HuH-7.5 (cell line): Measurements from ENCODE around the gene SLC19A1.

Experiments
- DNase-seq: peaks from one replicate; pipeline ENCODE4 v3.0.0; 2011; ENCODE audit warnings: low spot score

Gene SLC19A1

GRCh38 chr21:45466330-45467220, 75.7 kb downstream of the SLC19A1 start:
- DNase-seq = no peak

- DNase-seq = no peak
Measured at GRCh38 chr21:45465611-45466329, 76.5 kb downstream of the SLC19A1 start.

- DNase-seq = no peak
Measured at GRCh38 chr21:45465105-45465504, 77.1 kb downstream of the SLC19A1 start.

GRCh38 chr21:45464309-45464708, 77.9 kb downstream of the SLC19A1 start:
- DNase-seq = no peak

DNA sequence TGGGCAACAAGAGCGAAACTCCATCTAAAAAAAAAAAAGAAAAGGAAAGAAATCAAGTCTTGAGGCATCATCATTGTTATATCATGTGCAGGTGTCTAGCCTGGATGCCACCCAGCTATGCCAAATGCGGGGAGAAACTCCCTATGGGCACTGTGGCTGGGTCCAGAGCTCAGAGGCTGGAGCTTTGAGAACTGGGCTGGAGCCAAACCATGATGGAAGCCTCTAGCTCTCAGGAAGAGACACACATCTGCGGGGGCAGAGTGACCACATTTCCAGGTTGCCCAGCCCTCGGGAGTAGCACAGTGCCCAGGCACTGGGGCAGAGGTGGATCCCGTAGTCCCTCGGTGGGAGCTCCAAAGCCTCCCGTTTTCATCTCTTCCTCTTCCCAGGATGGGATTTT, 78.4 kb downstream of the SLC19A1 start:
- no peak for DNase-seq

GRCh38 chr21:45461806-45462341, 80.4 kb downstream of the SLC19A1 start:
- DNase-seq = no peak

DNA sequence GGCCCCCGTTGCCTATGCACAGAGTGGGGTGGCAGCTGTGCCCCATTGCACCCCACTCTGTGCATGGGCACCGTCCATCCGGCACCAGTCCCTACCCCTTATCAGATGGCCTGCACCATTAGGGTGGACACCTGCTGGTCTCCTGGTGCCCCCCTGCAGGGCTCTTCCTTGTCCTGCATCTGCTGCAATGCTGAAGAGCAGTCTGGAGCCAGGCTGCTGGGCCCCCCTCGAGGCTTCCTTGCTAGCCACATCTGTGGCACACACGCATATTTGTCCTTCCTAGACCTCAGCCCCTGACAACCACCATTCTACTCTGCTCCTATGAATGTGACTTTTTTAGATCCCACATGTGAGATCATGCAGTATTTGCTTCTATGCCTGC, 80.9 kb downstream of the SLC19A1 start:
- DNase-seq = no peak

- no peak for DNase-seq
Measured at GRCh38 chr21:45460611-45461368, 81.5 kb downstream of the SLC19A1 start.

DNA sequence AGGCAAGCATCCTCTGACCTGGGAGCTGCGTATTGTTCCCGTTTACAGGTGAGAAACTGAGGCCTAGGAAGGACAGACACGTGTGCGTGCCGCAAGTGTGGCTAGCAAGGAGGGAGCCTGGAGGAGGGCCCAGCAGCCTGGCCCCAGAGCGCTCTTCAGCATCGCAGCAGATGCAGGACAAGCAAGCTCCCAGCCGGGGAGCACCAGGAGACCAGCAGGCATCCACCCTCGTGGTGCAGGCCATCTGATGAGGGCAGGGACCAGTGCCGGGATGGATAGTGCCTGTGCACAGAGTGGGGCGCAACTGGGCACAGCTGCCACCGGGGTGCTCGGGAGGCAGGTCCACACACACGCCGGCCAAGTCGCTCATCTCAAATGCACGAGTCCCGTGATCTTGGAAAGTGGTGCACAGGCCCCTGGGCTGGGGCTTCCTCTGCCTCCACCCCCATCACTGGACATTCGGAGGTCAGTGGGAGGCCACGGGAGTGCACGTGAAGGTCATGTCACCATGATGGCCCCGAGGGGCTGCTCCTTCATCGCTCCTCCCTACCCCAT, 82.2 kb downstream of the SLC19A1 start:
- DNase-seq = no peak

DNA sequence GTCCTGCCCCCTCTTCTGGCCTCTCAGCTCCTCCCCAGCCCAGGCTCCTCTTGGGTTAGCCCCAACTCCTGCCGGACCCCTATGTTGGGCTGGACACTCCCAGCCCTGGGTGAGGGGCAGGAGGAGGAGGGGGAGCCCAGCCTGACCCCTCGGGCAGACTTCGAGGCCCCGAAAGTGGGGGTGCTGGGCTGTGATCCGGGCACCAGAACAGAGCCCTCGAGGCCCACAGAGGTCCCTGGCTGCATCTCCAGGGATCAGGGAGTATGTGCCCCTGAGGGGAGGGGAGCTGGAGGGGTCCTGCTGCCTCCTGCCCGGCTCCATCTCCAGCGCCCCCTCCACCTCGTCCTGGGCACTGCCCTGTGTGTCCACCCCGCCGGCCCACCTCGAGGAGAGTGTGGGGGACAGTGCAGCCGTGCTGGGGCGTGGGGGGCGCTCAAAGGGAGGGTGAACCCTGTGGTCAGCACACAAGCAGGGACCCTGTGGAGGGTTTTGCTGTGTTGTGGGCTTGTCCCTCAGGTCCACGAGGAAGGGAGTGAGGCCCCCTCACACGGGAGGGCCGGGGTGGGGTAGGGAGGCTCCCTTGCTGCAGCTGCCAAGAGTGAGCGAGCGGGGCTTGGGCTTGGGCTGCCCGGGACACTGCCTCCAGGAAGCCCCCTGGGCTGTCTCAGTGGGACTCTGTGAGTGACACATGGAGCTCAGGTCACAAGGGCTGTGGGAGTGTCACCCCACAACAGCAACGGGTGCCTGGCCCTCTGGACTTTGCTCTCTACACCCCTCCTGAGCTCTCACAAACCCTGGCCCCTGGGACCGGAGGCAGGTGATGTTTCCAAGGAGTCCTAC, 82.8 kb downstream of the SLC19A1 start:
- DNase-seq = no peak

GRCh38 chr21:45458281-45459170, 83.7 kb downstream of the SLC19A1 start:
- no peak for DNase-seq

DNA sequence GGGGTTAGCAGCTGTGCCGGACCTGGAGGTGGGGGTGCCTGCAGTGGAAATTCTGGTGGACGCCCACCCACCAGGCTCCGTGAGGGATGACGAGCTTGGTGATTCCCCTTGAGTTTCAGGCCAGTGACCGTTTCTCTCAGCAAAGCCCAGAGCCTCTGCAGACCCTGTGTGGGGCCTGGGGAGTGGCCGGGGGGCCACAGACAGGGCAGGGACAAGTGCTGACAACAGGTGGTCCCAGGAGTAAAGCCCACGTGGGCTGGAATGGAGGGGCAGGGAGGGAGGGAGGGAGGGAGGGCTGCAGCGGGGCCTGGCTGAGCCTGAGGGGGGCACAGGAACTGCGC, 84.4 kb downstream of the SLC19A1 start:
- no peak for DNase-seq

GRCh38 chr21:45457161-45457831, 84.9 kb downstream of the SLC19A1 start:
- DNase-seq = no peak

- DNase-seq = no peak
Measured at GRCh38 chr21:45456584-45457160, 85.6 kb downstream of the SLC19A1 start.

DNA sequence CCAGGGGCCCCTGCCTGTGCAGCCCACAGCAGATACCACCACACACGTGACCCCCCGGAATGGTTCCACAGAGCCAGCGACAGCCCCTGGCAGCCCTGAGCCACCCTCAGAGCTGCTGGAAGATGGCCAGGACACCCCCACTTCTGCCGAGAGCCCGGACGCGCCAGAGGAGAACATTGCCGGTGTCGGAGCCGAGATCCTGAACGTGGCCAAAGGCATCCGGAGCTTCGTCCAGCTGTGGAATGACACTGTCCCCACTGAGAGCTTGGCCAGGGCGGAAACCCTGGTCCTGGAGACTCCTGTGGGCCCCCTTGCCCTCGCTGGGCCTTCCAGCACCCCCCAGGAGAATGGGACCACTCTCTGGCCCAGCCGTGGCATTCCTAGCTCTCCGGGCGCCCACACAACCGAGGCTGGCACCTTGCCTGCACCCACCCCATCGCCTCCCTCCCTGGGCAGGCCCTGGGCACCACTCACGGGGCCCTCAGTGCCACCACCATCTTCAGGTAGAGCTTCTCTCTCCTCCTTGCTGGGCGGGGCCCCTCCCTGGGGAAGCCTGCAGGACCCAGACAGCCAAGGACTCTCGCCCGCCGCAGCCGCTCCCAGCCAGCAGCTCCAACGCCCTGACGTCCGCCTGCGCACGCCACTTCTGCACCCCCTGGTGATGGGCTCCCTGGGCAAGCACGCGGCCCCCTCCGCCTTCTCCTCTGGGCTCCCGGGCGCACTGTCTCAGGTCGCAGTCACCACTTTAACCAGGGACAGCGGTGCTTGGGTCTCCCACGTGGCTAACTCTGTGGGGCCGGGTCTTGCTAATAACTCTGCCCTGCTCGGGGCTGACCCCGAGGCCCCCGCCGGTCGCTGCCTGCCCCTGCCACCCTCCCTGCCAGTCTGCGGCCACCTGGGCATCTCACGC, 86.3 kb downstream of the SLC19A1 start:
- no peak for DNase-seq

DNA sequence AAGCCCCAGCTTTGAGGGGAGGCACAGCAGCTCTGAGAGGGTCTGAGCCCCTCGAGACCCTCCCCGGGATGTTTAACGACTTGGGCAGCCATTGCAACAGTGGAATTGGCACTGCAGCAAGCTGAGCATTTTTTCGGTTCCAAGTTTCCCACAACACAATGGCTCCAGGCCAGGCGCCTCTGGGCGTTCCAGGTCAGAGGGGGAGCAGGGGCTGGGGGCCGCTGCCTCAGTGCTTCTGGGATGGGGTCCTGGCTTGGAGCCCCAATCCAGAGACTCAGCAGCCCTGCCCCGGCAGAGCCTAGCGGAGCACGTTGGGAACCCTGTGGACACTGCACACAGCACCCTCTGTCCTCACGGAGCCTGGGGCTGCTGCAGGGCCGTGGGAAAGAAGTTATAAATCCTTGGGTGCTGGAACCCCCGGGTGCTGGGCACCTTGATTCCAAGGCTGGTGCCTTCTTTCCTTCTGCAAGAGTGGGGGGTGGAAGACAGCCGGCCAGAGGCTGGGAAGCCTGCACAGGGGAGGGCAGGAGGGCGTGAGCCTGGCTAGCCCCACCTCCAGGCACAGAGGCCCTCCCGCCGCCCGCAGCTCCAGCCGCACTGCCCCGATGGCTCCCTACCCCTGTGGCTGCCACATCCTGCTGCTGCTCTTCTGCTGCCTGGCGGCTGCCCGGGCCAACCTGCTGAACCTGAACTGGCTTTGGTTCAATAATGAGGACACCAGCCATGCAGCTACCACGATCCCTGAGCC, 87.1 kb downstream of the SLC19A1 start:
- DNase-seq = no peak
